Astrocyte of the cerebellum (primary cell): ENCODE measurements around the gene FNTB.

Experiments
- DNase-seq: peaks from one replicate; pipeline ENCODE4 v3.0.0-alpha.2; 2011; ENCODE audit warnings: low read depth
- H3K4me3 ChIP-seq: 2 replicates; pipeline ENCODE4 v1.5.1; 2011; ENCODE audit warnings: mild to moderate bottlenecking, low read depth, low read length, moderate library complexity
- in situ Hi-C: cut with HindIII; loops from 2 replicates; pipeline ENCODE4 v1.10.0; 2017; ENCODE audit warnings: low sequenced_read_pairs
- TF ChIP-seq, protein P1 (sequence below): IDR thresholded peaks from 2 replicates; pipeline ENCODE4 v1.5.1; 2012; ENCODE audit warnings: low read length, low read depth, moderate library complexity, mild to moderate bottlenecking; ENCODE audit errors: missing control alignments

FNTB gene

DNA sequence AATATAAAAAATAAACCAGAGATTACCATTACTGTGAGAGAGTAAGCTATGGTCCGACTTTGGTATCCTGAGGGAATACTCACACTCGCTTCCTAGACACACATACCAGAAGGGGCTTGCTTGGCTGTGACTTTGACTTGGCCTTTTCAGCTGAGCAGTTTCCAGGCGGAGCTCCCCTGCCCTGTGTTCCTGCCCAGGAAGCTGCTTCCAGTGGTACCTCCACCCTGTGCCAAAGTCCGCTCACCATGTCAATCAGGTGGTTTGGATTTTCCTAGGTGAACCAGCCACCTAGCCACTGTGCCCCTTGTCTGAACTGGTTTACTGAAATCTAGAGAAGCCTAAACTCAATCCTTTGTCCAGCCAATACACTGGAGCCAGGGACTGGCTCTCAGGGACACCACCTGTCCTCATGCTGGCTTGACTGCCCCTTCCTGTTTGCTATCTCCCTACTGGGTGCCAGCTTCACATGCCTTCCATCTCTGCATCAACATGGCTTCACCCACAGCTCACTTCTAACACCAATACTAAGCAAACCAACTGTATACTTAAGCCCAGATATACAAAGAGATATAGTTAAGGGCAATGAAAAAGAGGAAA is 87.0 kb downstream of the FNTB start:
- in situ Hi-C loops: no loop called here
- no peak for DNase-seq
- no peak overlapping the region for H3K4me3 ChIP-seq
- TF ChIP-seq, protein P1, sequence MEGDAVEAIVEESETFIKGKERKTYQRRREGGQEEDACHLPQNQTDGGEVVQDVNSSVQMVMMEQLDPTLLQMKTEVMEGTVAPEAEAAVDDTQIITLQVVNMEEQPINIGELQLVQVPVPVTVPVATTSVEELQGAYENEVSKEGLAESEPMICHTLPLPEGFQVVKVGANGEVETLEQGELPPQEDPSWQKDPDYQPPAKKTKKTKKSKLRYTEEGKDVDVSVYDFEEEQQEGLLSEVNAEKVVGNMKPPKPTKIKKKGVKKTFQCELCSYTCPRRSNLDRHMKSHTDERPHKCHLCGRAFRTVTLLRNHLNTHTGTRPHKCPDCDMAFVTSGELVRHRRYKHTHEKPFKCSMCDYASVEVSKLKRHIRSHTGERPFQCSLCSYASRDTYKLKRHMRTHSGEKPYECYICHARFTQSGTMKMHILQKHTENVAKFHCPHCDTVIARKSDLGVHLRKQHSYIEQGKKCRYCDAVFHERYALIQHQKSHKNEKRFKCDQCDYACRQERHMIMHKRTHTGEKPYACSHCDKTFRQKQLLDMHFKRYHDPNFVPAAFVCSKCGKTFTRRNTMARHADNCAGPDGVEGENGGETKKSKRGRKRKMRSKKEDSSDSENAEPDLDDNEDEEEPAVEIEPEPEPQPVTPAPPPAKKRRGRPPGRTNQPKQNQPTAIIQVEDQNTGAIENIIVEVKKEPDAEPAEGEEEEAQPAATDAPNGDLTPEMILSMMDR: no peak

DNA sequence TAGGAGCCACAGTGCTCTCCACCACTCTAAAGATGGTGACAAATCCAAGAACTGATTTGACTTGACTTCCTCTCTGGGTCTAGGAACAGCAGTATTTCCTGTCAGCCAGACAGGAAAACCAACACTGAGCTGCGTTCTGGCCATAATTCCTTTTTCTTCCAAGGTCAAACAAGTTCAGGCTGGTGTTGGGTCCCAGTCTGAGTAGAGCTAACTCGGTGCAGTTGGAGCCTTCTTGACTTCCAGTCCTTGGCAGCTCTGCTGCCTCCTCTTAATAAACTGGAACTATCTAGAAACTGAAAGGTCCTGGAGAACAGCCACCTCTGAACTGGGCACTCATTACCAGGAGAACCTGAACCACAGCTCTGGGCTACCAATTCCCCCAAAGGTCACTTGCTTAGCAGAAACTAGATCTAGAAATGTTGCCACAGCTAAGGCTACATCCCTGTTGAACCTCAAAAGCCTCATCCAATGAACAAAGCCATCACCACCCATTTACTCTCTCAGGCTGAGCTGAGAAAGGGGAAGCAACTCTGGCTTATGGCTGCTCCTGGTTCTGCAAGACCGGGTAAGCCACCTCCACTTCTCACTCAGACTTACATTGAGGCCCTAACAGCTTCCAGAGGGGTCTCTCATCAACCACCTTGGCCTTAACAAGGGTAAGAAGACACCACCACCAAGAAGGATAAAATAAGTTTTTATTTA is 87.9 kb downstream of the FNTB start:
- H3K4me3 ChIP-seq: no peak overlapping the region
- TF ChIP-seq, protein P1: no peak
- in situ Hi-C loops: no loop called here
- DNase-seq: no peak

DNA sequence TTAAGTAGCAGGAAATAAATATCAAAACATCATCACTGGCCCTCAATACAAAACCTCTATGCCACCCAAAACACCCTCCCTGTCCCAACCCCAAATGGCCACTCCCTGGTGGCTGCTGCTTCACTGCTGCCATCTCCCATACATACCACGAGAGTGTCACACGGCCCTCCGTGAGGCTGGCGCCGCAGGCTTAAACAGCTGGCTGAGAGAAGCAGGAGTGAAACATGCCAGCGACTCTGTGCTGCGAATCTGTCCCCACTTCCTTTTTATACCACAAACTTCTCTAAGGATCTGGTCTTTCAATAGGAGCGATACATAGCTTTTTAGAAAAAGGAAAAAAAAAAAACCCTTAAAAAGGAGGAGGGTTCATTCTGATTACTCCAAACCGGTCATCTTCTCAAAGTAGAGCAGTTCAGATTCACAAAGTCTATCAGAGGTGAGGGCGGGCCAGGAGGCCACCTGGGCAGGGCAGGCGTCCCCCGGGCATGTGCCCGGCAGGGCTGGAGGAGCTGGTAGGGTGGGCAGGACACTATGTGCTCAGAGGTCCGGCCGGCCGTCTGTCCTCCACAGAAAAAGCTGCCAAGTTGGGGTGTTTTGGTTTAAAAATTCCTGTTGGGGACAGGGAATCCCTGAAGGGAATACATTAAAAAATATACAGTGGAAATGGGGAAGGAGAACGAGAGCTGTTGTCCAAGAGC is 89.1 kb downstream of the FNTB start:
- no peak for DNase-seq
- H3K4me3 ChIP-seq: no peak overlapping the region
- TF ChIP-seq, protein P1: no peak
- in situ Hi-C loops: no loop called here

DNA sequence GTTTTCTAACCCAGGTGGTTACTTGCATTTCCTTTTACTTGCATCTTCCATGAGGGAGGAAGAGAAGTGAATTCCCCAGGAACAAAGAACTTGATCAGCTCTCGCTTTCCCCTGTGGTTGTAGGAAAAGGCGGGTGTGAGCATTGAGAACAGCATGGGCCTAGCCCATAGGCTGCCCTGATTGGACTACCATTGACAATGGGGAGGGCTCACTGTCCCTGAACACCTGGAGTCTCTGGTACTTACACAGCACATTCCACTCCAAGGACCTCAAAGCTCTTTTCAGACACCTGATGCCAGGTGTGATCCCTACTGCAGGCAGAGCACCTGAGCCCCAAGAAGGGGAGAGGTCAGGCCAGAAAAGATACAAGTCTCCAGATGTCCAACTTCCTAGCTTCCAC is 90.6 kb downstream of the FNTB start:
- in situ Hi-C loops: no loop called here
- no peak overlapping the region for H3K4me3 ChIP-seq
- TF ChIP-seq, protein P1: no peak
- DNase-seq: no peak

DNA sequence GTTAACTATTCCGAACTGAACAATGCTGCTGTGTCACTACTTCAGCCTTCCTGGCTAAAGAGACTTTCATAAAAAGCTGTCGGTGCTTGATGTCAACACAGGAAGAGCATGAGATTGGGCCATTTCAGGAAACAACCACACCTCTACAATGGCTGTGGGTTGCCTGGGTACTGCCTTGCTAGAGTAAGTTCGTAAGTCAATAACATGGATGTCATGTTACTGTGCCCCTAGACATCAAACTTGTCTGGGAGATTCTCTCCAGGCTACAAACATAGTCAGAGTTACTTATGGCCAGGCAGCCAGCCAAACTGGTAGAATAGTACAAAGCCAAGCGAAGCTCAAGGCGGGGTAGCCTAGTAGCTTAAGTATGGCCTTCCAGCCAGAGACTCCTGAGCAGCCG is 92.5 kb downstream of the FNTB start:
- TF ChIP-seq, protein P1: no peak
- no peak overlapping the region for H3K4me3 ChIP-seq
- in situ Hi-C loops: no loop called here
- no peak for DNase-seq

DNA sequence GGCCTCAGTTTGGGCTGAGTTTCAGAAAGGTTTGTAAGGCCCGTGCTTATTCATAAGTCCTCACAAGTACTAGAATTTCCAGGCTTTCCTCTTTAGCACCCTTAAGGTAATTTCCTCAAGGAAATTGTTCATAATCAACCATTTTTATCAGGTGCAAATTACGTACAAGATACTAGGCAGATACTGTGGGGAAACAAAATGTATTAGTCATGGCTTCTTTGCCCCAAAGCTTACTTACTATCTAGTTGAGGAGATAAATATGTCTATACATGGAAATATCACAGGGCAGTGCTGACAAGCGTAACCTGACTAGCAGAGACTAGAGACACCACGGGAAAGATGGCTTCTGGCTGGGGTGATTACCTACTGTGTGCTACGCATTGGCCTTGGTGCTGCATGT is 93.1 kb downstream of the FNTB start:
- TF ChIP-seq, protein P1: no peak
- no peak for DNase-seq
- in situ Hi-C loops: no loop called here

More for the DNA sequence above, 93.1 kb downstream of the FNTB start:
- no peak overlapping the region for H3K4me3 ChIP-seq
